Measurements from ENCODE around the gene TMEM115.

DNA sequence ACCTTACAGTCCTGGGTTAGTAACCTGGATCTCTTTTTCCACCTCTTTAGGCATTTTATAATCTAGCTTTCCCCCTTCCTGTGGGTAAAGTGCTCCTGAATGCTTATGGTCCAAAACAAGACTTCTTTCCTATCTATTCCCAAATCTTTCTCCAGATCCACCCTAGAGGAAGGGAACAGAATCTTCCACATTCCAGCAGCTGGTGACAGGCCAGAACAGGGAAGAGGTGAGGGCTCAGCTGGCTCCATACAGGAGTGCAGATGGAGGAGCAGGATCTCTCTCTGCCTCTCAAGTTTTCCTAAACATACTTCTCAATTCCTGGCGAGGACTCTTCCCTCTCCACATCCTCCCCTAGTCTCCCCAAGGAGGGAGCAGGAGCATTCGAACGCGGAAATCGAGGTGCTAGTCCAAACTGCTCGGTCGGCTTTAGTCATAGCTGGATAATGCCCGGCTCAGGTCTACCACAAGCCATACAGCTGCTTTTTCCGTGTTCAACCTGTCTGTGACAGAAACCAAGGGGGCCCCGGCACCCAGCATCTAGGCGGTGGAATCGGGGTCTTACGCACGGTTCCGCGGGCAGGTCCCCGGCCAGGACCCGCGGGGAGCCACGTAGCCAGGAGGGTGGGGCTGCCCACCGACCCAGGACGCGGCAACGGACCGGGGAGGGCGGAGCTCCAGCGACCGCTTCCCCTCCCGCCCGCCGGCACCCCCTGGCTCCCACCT lies 22.7 kb downstream of the TMEM115 start:
- TF ChIP-seq, protein P1, sequence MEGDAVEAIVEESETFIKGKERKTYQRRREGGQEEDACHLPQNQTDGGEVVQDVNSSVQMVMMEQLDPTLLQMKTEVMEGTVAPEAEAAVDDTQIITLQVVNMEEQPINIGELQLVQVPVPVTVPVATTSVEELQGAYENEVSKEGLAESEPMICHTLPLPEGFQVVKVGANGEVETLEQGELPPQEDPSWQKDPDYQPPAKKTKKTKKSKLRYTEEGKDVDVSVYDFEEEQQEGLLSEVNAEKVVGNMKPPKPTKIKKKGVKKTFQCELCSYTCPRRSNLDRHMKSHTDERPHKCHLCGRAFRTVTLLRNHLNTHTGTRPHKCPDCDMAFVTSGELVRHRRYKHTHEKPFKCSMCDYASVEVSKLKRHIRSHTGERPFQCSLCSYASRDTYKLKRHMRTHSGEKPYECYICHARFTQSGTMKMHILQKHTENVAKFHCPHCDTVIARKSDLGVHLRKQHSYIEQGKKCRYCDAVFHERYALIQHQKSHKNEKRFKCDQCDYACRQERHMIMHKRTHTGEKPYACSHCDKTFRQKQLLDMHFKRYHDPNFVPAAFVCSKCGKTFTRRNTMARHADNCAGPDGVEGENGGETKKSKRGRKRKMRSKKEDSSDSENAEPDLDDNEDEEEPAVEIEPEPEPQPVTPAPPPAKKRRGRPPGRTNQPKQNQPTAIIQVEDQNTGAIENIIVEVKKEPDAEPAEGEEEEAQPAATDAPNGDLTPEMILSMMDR (IDR thresholded peaks at IDR 0.05): no peak
- TF ChIP-seq POLR2A (IDR thresholded peaks at IDR 0.05): no peak
- TF ChIP-seq EP300 (IDR thresholded peaks at IDR 0.05): no peak

Data from tibial nerve (tissue), 4 donors.